Fibroblast of mammary gland (primary cell): ENCODE measurements around the gene KYNU.
"Not testable (repeated sequence)": the region's sequence is repeated elsewhere in the genome, so short reads cannot be mapped to it uniquely, and the experiment has no call there.

Source experiments
- DNase-seq: peaks from one replicate; pipeline ENCODE4 v3.0.0-alpha.2; 2010; ENCODE audit warnings: low read depth
- H3K4me3 ChIP-seq: 2 replicates; pipeline ENCODE4 v1.5.1; 2011; ENCODE audit warnings: low read depth, mild to moderate bottlenecking, low read length, moderate library complexity; ENCODE audit not compliant: control insufficient read depth
- TF ChIP-seq, protein P1 (sequence below): conservative IDR thresholded peaks from 2 replicates; pipeline ENCODE4 v1.5.1; 2011; ENCODE audit warnings: low read depth, low read length, inconsistent platforms; ENCODE audit not compliant: control insufficient read depth, insufficient read depth

KYNU gene

DNA sequence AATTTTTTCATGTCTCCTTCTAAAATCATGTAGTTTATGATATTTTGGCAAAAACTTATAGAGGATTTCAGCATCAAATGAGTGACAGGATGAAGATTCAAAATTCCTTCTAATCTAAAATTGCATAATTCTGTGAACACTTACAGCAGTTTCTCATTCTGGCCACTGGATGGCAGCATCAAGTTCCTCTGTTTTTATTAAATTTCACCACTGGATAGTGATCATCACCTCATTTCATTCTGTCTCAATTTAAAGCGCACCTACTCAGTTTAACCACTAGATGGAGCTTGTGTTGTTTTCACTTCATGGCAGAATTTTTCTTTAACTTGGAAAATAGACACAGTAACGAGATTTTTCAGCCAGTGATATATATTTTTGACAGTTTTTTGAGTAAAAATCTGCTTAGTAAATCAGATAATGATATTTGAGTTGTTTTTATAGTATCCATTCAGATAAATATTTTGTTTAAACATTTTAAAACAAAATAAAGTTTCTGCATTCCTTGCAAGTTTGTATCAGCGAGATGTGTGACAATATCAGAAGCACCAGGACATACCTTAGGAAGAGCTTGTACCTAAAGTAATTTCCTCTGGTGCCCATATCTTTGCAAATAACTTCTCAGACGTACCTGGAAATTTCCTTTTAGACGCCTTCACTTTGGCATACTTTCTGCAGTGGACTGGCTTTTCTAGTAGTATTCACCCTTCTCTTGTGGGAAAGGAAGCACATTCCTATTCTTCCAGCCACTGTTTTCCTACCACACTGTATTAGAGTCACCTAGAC, 157.0 kb downstream of the KYNU start:
- TF ChIP-seq, protein P1, sequence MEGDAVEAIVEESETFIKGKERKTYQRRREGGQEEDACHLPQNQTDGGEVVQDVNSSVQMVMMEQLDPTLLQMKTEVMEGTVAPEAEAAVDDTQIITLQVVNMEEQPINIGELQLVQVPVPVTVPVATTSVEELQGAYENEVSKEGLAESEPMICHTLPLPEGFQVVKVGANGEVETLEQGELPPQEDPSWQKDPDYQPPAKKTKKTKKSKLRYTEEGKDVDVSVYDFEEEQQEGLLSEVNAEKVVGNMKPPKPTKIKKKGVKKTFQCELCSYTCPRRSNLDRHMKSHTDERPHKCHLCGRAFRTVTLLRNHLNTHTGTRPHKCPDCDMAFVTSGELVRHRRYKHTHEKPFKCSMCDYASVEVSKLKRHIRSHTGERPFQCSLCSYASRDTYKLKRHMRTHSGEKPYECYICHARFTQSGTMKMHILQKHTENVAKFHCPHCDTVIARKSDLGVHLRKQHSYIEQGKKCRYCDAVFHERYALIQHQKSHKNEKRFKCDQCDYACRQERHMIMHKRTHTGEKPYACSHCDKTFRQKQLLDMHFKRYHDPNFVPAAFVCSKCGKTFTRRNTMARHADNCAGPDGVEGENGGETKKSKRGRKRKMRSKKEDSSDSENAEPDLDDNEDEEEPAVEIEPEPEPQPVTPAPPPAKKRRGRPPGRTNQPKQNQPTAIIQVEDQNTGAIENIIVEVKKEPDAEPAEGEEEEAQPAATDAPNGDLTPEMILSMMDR: peak; percentile 98
- no peak overlapping the region for H3K4me3 ChIP-seq
- DNase-seq: peak; percentile 81

DNA sequence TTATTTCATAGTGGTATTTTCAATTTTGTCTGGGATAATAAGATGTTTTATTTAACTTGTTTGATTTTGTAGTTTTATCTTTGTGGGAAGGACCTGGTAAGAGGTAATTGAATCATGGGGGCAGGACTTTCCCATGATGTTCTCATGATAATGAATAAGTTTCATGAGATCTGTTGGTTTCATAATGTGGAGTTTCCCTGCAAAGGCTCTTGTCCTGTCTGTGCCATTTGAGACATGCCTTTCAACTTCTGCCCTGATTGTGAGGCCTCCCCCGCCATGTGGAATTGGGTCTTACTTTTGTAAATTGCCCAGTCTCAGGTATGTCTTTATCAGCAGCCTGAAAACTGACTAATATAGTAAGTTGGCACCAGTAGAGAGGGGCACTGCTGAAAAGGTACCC, 174.0 kb downstream of the KYNU start:
- no peak overlapping the region for H3K4me3 ChIP-seq
- TF ChIP-seq, protein P1: no peak
- DNase-seq: no peak

DNA sequence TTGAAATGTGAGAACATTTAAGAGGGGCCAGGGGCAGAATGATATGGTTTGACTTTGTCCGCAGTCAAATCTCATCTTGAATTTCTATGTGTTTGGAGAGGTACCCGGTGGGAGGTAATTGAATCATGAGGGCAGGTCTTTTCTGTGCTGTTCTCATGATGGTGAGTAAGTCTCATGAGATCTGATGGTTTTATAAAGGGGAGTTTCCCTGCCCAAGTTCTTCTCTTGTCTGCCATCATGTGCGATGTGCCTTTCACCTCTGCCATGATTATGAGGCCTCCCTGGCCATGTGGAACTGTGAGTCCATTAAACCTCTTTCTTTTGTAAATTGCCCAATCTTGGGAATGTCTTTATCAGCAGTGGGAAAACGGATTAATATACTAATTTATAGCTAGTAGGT, 176.0 kb downstream of the KYNU start:
- H3K4me3 ChIP-seq, DNase-seq: not testable (repeated sequence)

DNA sequence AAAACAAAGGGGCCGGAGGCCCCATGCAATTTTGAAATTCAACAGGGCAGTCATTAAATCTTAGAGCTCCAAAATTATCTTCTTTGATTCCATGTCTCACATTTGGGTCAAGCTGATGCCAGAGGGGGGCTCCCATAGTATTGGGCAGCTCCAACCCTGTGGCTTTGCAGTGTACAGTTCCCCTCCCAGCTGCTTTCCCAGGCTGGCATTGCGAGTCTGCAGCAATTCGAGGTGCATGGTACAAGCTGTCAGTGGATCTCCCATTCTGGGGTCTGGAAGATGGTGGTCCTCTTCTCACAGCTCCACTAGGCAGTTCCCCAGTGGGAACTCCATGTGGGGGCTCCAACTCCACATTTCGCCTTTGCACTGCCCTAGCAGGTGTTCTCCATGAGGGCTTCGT, 179.1 kb downstream of the KYNU start:
- TF ChIP-seq, protein P1: no peak
- no peak for DNase-seq
- no peak overlapping the region for H3K4me3 ChIP-seq

DNA sequence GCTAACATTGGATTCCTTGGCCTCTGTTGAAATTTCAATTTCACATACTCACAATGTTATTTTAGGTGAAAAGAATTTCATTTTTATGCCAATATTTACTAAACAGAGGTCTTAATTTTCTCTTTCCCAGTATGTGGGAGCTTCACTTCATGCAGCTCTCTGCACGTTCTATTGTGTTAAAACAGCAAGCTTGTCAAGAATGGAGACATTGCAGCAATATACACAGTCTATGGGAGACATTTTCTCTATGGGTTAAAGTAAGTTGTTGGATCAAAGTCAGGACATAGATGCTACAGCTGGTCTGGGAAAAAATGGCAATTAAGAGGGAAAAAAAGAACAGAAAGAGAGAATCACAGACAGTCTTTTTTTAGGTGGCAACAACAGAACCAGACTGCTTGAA, 181.4 kb downstream of the KYNU start:
- no peak overlapping the region for H3K4me3 ChIP-seq
- TF ChIP-seq, protein P1: no peak
- no peak for DNase-seq

DNA sequence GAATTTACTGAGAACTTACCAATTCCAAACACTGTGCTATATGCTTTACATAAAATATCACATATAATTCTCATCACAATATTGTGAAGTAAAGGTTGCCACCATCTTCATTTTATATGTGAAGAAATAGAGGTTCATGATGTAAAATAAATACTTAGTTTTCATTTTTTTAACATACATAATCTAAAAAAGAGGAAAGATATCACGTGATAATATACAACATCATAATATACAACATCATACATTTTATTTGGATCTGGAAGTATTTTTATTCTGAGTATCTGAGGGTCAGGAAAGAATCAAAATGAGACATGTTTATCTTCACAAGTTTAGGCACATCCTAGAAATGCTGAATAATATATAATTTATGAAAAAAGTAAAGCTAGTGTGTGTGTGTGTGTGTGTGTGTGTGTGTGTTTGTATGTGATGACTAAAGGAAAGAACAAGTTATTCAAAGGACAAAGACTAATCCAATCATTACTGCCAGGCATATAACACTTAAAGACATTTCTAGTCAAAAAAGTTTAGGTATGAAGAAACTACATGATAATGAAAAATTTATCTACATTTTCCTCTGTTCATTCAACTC, 186.2 kb downstream of the KYNU start:
- TF ChIP-seq, protein P1: no peak
- no peak for DNase-seq

DNA sequence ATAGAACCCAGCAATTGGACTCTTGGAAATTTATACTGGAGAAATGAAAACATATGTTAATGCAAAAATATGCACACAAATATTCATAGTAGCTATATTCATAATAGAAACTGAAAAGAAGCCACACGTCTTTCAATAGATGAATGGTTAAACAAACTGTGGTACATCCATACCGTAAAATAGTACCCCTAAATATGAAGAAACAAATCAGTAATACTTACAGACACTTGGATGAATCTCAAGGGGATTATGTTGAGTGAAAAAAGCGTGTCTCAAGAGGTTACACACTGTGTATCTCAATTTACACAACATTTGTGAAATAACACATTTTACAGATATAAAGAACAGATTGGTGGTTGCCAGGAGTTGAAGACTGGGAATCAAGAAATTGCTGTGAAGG, 190.6 kb downstream of the KYNU start:
- H3K4me3 ChIP-seq: no peak overlapping the region
- TF ChIP-seq, protein P1: no peak
- DNase-seq: no peak

More for the DNA sequence above, 186.2 kb downstream of the KYNU start:
- no peak overlapping the region for H3K4me3 ChIP-seq
